ENCODE data around the gene FZD2.
"Not testable (repeated sequence)": the region's sequence is repeated elsewhere in the genome, so short reads cannot be mapped to it uniquely, and the experiment has no call there.

The FZD2 gene

DNA sequence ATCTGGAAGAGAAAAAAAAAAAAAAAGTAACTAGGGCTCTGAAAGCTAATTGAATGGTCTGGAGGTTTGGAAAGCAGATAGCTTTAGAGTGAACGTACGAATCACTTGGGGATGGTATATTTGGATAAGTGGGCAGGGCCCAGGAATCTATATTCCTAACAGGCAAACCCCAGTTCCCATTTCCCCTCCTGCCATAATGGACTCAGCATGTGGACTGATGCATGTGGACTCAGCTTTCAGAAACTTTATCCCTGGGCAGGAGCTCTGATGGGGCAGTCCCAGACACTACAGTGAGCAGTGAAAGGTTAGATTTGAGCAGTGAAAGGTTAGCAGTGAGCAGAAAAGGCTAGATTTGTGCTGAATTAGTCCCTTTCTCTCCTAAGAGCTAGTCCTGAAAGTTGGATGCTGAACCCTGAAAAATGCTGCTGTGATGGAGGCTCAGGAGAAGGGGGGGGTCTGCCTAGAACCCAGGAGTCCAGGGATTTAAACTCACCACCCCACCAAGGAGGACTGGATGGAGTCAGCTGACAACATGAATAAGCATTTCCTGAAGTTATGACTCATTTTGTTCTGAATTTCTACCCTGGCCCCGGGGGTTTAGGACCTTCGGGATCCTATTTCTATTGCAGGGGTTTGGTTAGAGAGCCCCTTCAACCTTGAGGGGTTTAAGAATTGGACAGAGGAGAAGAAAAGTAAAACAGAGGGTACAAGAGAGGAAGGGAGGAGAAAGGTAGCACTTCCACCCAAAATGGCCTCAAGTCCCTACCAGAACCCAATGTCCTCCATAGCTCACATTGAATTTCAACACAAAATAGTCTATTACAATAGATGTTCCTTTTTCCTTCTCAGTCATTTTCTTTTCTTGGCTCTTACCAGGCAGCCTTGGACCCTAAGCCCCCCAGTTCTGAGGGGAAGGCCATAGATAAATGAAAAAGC, 10.3 kb upstream of the FZD2 start:
- no peak for DNase-seq (ENCODE audit: low read depth in 2 of 2)

DNA sequence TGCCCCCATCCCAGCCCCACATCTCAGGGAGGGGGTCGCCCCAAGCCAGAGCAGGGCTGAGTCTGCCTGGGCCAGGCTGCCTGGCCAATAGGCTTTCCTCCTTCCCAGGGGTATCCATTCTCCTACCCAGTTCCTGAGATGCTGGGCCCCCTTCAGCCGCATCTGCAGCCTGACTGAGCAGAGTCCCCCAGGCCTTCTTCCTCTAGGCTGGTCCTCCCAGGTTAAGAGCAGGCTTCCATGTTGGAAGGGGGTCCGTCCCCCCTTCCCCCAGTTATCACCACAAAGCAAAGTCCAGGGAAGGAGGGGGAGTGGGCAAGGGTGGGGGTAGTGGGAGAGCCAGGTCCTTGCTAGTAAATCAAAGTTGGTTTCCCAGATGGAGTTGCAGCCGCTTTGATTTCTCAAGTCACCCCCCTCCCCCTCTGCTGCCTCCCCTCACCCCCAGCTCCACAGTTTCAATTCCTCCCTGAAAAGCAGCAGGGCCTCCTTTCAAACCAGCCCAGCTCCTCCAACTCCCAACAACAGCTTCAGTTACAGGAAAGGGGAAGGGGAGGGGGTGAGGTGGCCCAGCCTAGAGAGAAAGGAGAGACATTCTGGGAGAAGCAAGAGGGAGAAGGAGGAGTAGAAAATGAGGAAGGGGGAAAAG, 9.5 kb upstream of the FZD2 start:
- DNase-seq (ENCODE audit: low read depth in 2 of 2), result no peak

DNA sequence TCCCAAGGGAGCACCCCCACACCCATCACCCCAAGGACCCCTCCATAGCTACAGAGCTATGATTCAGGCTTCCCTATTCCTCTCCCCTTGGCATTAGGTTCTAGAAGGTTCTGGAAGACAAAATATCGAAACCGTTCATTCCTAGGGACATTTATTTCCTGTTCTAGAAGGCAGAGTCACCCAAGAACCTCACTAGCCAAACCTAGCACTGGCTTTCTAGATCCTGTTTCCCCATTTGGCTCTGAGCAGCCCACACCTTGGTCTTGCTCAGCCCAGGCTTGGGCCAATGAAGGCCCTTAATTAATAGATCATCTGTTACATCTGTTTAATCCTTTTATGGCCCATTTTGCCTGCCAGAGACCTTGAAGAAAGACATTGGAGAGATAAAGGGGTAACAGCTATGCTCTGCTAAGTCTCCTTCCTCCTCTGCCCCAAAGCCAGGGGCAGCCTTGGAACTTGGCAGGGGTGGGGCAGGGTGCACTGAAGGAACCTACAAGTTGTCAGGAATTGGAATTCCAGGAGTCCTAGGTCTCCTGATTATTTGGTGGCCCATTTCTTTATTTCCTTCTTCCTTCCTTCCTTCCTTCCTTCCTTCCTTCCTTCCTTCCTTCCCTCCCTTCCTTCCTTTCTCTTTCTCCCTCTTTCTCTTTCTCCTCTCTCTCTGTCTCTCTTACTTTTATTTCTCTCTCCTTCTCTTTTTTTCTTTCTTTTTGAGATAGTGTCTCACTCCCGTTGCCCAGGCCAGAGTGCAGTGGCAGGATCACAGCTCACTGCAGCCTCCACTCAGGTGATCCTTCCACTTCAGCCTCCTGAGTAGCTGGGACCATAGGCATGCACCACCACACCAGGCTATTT, 8.7 kb upstream of the FZD2 start:
- no peak for DNase-seq (ENCODE audit: low read depth in 2 of 2)

- no peak for DNase-seq (ENCODE audit: low read depth in 2 of 2)
Measured at GRCh38 chr17:44549686-44550085, 7.6 kb upstream of the FZD2 start.

- no peak for DNase-seq (ENCODE audit: low read depth in 2 of 2)
Measured at GRCh38 chr17:44552361-44552760, 4.9 kb upstream of the FZD2 start.

DNA sequence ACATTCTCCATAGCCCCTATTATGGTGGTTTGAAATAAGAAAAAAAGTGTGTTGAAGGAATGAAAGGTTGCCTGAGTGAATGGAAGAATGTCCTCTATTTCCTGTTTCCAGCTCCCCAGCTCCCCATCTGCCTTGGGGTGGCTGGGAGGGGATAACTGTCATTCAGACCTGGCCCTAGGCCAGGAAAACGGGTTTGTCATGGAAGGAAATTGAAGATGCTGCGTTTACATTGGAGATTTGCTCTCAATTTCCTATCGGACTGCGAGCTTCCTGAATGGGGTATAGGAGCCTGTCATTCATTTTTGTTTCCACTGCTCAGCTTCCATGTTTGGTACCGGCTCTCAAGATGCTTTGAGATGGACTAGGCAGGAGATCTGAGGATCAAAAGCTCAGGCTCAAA, 2.2 kb upstream of the FZD2 start:
- DNase-seq (ENCODE audit: low read depth in 2 of 2), result no peak

- DNase-seq (ENCODE audit: low read depth in 2 of 2), result no peak
Measured at GRCh38 chr17:44556166-44556831, 985 bp upstream of the FZD2 start.

DNA sequence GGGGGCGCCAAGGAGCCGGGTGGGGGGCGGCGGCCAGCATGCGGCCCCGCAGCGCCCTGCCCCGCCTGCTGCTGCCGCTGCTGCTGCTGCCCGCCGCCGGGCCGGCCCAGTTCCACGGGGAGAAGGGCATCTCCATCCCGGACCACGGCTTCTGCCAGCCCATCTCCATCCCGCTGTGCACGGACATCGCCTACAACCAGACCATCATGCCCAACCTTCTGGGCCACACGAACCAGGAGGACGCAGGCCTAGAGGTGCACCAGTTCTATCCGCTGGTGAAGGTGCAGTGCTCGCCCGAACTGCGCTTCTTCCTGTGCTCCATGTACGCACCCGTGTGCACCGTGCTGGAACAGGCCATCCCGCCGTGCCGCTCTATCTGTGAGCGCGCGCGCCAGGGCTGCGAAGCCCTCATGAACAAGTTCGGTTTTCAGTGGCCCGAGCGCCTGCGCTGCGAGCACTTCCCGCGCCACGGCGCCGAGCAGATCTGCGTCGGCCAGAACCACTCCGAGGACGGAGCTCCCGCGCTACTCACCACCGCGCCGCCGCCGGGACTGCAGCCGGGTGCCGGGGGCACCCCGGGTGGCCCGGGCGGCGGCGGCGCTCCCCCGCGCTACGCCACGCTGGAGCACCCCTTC, 484 bp downstream of the FZD2 start:
- peak in 1 of 2 donors; percentile 21 for DNase-seq (ENCODE audit: low read depth in 2 of 2)

DNA sequence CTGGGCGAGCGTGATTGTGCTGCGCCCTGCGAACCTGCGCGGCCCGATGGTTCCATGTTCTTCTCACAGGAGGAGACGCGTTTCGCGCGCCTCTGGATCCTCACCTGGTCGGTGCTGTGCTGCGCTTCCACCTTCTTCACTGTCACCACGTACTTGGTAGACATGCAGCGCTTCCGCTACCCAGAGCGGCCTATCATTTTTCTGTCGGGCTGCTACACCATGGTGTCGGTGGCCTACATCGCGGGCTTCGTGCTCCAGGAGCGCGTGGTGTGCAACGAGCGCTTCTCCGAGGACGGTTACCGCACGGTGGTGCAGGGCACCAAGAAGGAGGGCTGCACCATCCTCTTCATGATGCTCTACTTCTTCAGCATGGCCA, 1.0 kb downstream of the FZD2 start:
- no peak for DNase-seq (ENCODE audit: low read depth in 2 of 2)

GRCh38 chr17:44558710-44559633, 1.7 kb downstream of the FZD2 start:
- DNase-seq (ENCODE audit: low read depth in 2 of 2), result no peak

- no peak for DNase-seq (ENCODE audit: low read depth in 2 of 2)
Measured at GRCh38 chr17:44559634-44560554, 2.6 kb downstream of the FZD2 start.

GRCh38 chr17:44561237-44561623, 3.9 kb downstream of the FZD2 start:
- no peak for DNase-seq (ENCODE audit: low read depth in 2 of 2)

- no peak for DNase-seq (ENCODE audit: low read depth in 2 of 2)
Measured at GRCh38 chr17:44564429-44564828, 7.1 kb downstream of the FZD2 start.

DNA sequence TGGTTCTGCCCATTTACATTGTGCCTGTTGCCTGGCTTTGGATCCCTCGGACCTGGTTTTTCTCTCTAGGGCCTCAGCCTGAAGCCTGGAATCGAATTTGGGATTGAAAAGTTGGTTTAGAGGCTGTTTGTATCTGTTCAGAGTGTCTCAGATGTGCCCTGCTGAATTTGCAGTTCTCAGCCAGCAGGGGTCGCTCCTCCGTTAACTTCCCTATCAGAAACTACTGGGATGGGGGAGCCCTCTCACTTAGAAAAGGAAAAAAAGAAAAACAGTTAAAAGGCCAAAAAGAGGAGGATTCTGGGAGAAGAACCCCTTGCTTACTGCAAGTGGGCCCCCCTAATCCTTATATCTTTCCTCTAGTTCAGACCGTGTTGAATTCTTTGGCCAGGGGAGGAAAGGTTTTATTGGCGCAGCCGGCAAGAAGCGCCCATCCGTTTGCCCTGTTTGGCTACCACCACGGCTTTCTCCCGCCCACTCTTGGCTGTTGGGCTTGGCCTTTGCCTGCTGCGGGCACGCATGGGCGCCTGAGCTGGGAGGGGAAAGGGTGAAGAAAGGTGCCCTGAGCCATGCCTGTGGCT, 8.7 kb downstream of the FZD2 start:
- DNase-seq (ENCODE audit: low read depth in 2 of 2), result no peak

GRCh38 chr17:44568311-44568944, 11.1 kb downstream of the FZD2 start:
- not testable (repeated sequence) for DNase-seq (ENCODE audit: low read depth in 2 of 2)

DNA sequence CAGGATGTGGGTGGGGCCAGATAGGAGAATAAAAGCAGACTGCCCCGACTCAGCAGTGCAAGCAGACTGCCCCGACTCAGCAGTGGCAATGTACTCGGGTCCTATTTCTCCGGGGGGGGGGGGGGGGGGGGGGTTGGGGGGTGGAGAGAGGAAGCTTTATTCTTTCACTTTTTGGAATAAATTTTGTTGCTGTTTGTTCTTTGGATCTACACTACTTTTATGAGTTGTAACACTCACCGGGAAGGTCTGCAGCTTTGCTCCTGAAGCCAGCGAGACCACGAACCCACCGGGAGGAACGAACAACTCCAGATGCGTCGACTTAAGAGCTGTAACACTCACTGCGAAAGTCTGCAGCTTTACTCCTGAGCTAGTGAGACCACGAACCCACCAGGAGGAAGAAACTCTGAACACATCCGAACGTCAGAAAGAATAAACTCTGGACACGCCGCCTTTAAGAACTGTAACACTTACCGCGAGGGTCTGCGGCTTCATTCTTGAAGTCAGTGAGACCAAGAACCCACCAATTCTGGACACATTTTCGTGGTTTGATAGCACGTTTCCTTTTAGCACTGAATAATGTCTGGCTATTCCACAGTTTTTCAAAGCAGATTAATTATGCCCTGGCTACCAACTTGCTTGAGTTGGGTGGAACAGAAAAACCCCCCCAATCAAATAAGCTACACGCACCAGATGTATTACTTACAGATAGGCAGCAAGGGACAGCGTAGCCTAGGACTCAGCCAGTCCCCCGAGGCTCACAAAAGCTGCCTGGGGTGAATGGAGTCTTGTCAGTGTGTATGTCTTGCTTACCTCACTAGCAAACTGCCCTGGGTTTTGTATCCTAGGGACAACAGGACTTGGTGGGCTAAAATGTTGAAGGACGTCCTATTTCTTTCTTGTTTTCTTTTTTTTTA, 11.9 kb downstream of the FZD2 start:
- DNase-seq (ENCODE audit: low read depth in 2 of 2), result no peak

- no peak for DNase-seq (ENCODE audit: low read depth in 2 of 2)
Measured at GRCh38 chr17:44572801-44573200, 15.5 kb downstream of the FZD2 start.
